ENCODE measurements around the gene ST3GAL3. TPM values are rescaled to one million over a fixed set of nuclear protein-coding genes. Genes with fewer than 3 reads are reported as not detected.

Gene ST3GAL3
- total and polyA plus RNA-seq, 2 of the 13 experiments (the other 11 are each of a cell fraction or from before 2014, with no cell fraction given) = 5.1 to 8.1 TPM

DNA sequence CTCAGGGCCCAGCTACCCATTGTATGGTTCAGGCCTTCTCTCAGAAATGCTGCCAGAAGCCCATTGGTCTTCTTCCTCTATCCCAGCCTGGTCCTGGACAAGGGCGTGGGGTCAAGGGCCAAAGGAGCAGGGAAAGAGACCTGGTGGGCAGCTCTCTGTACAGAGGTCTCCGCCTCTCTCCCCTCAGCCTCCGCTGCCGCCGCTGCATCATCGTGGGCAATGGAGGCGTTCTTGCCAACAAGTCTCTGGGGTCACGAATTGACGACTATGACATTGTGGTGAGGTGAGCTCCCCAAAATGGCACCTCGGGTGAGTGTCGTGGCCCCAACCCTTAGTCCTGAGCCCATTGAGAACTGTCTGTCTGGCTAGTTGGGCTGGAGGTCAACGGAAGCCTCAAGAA is 191.6 kb downstream of the ST3GAL3 start (continued):
- TF ChIP-seq, protein P1, sequence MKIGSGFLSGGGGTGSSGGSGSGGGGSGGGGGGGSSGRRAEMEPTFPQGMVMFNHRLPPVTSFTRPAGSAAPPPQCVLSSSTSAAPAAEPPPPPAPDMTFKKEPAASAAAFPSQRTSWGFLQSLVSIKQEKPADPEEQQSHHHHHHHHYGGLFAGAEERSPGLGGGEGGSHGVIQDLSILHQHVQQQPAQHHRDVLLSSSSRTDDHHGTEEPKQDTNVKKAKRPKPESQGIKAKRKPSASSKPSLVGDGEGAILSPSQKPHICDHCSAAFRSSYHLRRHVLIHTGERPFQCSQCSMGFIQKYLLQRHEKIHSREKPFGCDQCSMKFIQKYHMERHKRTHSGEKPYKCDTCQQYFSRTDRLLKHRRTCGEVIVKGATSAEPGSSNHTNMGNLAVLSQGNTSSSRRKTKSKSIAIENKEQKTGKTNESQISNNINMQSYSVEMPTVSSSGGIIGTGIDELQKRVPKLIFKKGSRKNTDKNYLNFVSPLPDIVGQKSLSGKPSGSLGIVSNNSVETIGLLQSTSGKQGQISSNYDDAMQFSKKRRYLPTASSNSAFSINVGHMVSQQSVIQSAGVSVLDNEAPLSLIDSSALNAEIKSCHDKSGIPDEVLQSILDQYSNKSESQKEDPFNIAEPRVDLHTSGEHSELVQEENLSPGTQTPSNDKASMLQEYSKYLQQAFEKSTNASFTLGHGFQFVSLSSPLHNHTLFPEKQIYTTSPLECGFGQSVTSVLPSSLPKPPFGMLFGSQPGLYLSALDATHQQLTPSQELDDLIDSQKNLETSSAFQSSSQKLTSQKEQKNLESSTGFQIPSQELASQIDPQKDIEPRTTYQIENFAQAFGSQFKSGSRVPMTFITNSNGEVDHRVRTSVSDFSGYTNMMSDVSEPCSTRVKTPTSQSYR (CRISPR knock-in tag; IDR thresholded peaks at IDR 0.05; ENCODE audit: borderline replicate concordance) = no peak
- no peak for TF ChIP-seq LCORL (IDR thresholded peaks at IDR 0.05)
- TF ChIP-seq LCORL (CRISPR knock-in tag; IDR thresholded peaks at IDR 0.05) = no peak

DNA sequence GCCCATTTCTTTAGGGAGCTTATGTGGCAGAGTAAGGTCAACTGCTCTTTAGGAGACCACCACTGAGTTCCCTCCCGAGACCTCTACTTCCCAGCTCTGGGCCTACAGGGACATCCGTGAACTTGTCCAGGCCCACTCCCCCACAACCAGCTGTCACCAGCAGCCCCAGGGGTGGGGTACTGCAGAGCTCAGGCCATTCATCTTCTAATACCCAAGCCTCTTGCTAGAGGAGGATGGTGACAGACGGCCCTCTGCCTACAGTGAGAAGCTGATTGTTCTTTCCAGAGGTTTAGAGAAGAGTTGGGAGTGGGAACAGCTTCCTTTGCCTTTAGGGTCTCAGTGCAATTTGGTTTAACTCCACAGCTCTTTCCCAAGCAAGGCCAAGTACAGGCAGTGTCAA is 193.1 kb downstream of the ST3GAL3 start:
- no peak for ATAC-seq
- ChIA-PET CTCF (ENCODE audit: low intra/inter-chr PET ratio, low total read pairs) (no interaction called here), POLR2A (no interaction called here)
- Histone ChIP-seq H3K4me1 (ENCODE audit: insufficient read depth, low read length) (no peaks in the 10 kb centered on the region), H3K36me3 (replicated peaks in 1 of 2; ENCODE audit: control insufficient read depth in 1 of 2, insufficient read depth in 2 of 2, low read length in 2 of 2) (peaks cover 7 to 9% of the 10 kb centered on the region in 2 experiments; a peak in 4 of 5 replicates), H3K4me2 (ENCODE audit: low read depth, low read length) (no peak overlapping the region), H2AFZ (ENCODE audit: low read length) (no peak overlapping the region), H3K9ac (ENCODE audit: insufficient read depth, low read depth, low read length) (no peak overlapping the region), H3K79me2 (ENCODE audit: insufficient read depth, low read length) (no peaks in the 10 kb centered on the region), H3K4me3 (replicated peaks in 1 of 3; ENCODE audit: insufficient read depth in 1 of 3, low read depth in 2 of 3, low read length in 3 of 3) (no peak overlapping the region), H3K27me3 (ENCODE audit: control insufficient read depth in 1 of 2, insufficient read depth in 2 of 2, low read length in 2 of 2) (no peaks in the 10 kb centered on the region), H3K27ac (ENCODE audit: extremely low read length, insufficient read depth, low read length) (no peak overlapping the region), H4K20me1 (ENCODE audit: insufficient read depth, low read length) (no peaks in the 10 kb centered on the region), H3K9me3 (ENCODE audit: low read length) (no peaks in the 10 kb centered on the region)
- WGBS (ENCODE audit: low lambda C conversion rate) = 91% methylated on average over 3 of the region's 3 CpGs
- TF ChIP-seq MYNN (CRISPR knock-in tag; IDR thresholded peaks at IDR 0.05; ENCODE audit: low read depth) (no peak), MBD4 (IDR thresholded peaks at IDR 0.05; ENCODE audit: borderline replicate concordance, low read length) (no peak), FOXK2 (IDR thresholded peaks at IDR 0.05) (no peak), MZF1 (CRISPR knock-in tag; IDR thresholded peaks at IDR 0.05; ENCODE audit: borderline replicate concordance) (no peak), XRCC5 (optimal IDR thresholded peaks at IDR 0.05; ENCODE audit: low read length) (no peak), ZNF747 (CRISPR knock-in tag; IDR thresholded peaks at IDR 0.05; ENCODE audit: borderline replicate concordance) (no peak), GABPA (IDR thresholded peaks at IDR 0.05; ENCODE audit: low read depth, low read length) (no peak), GABPA (CRISPR knock-in tag; IDR thresholded peaks at IDR 0.05; ENCODE audit: low read depth) (no peak), ZNF224 (CRISPR knock-in tag; IDR thresholded peaks at IDR 0.05) (no peak), ZNF451 (CRISPR knock-in tag; IDR thresholded peaks at IDR 0.05) (no peak), TCF12 (IDR thresholded peaks at IDR 0.05) (no peak), TCF12 (CRISPR knock-in tag; IDR thresholded peaks at IDR 0.05) (no peak), STAG1 (CRISPR knock-in tag; IDR thresholded peaks at IDR 0.05) (no peak), SMAD9 (CRISPR knock-in tag; IDR thresholded peaks at IDR 0.05) (no peak), JUNB (CRISPR knock-in tag; IDR thresholded peaks at IDR 0.05; ENCODE audit: borderline replicate concordance) (no peak), ASH2L (IDR thresholded peaks at IDR 0.05; ENCODE audit: insufficient read length, low read depth, low read length) (no peak), ZFP36L1 (CRISPR knock-in tag; IDR thresholded peaks at IDR 0.05) (no peak)
- TF ChIP-seq, protein P2, sequence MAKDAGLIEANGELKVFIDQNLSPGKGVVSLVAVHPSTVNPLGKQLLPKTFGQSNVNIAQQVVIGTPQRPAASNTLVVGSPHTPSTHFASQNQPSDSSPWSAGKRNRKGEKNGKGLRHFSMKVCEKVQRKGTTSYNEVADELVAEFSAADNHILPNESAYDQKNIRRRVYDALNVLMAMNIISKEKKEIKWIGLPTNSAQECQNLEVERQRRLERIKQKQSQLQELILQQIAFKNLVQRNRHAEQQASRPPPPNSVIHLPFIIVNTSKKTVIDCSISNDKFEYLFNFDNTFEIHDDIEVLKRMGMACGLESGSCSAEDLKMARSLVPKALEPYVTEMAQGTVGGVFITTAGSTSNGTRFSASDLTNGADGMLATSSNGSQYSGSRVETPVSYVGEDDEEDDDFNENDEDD (CRISPR knock-in tag; IDR thresholded peaks at IDR 0.05; ENCODE audit: borderline replicate concordance) = no peak
- TF ChIP-seq, protein P3, sequence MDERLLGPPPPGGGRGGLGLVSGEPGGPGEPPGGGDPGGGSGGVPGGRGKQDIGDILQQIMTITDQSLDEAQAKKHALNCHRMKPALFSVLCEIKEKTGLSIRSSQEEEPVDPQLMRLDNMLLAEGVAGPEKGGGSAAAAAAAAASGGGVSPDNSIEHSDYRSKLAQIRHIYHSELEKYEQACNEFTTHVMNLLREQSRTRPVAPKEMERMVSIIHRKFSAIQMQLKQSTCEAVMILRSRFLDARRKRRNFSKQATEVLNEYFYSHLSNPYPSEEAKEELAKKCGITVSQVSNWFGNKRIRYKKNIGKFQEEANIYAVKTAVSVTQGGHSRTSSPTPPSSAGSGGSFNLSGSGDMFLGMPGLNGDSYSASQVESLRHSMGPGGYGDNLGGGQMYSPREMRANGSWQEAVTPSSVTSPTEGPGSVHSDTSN (CRISPR knock-in tag; IDR thresholded peaks at IDR 0.05) = no peak
- in situ Hi-C loops (cut with HindIII; ENCODE audit: extremely low pct_ligation_motif_present, low pct_unique_long_range_greater_than_20kb) (no loop called here), intact Hi-C loops (cut with micrococcal nuclease; ENCODE audit: unreplicated experiment) (no loop called here)
- FAIRE-seq = no peak
- no TSS peak for BruUV-seq (replicated peaks)
- DNase-seq (ENCODE audit: low spot score) = no peak

Data from HepG2 (cell line).